ENCODE results near the gene SDCBP2. TPM values are rescaled to one million over a fixed set of nuclear protein-coding genes. Genes with fewer than 3 reads are reported as not detected.
A peak's percentile ranks its signal among the peaks of the same experiment; 100 is the strongest.

Gene SDCBP2
- total and polyA plus RNA-seq, 2 of the 8 experiments (the other 6 are each of a cell fraction or from before 2014, with no cell fraction given) = 4.2 to 6.7 TPM

GRCh38 chr20:1332749-1333300 is 3.9 kb upstream of the SDCBP2 start:
- H3K18ac ChIP-seq (ENCODE audit: extremely low read depth, low read length) = no peak overlapping the region
- H2BK20ac ChIP-seq (ENCODE audit: low read length) = no peak overlapping the region
- FAIRE-seq (no peak), DNase-seq (ENCODE audit: low read depth in 1 of 2, low spot score in 2 of 2) (peak in 1 of 2 experiments; percentile 17)
- H4K8ac ChIP-seq (ENCODE audit: extremely low read depth, insufficient read depth, low read length) = no peak overlapping the region
- H4K20me1 ChIP-seq (replicated peaks in 1 of 2; ENCODE audit: control insufficient read depth in 1 of 2, insufficient read depth in 2 of 2, low read length in 2 of 2) = peaks cover 9 to 34% of the 10 kb centered on the region in 2 experiments
- no peak overlapping the region for H3K4me3 ChIP-seq (ENCODE audit: extremely low read depth in 1 of 4, insufficient read depth in 2 of 4, low read depth in 3 of 4, low read length in 4 of 4)
- peaks cover 0 to 2% (median 0%) of the 10 kb centered on the region in 4 experiments; a peak in 3 of 7 replicates for H3K4me1 ChIP-seq (replicated peaks in 1 of 4; ENCODE audit: control insufficient read depth in 3 of 4, insufficient read depth in 4 of 4, low read length in 3 of 4)
- no peak overlapping the region for H3K9ac ChIP-seq (replicated peaks in 1 of 4; ENCODE audit: extremely low read depth in 1 of 4, low read depth in 3 of 4, low read length in 3 of 4)
- no peak overlapping the region for H4K5ac ChIP-seq (ENCODE audit: insufficient read length, low read depth, low read length)
- H3K36me3 ChIP-seq (ENCODE audit: control insufficient read depth in 2 of 4, insufficient read depth in 4 of 4, low read length in 3 of 4) = peaks cover 0 to 3% (median 1%) of the 10 kb centered on the region in 4 experiments; a peak in 1 of 8 replicates
- no peak overlapping the region for H4K91ac ChIP-seq (replicated peaks; ENCODE audit: insufficient read length, low read length)
- H3K23me2 ChIP-seq (ENCODE audit: low read depth, low read length) = no peaks in the 10 kb centered on the region
- no peak overlapping the region for H2BK5ac ChIP-seq (ENCODE audit: low read depth, low read length)
- H3K79me1 ChIP-seq (ENCODE audit: low read depth, low read length) = peaks cover 24% of the 10 kb centered on the region
- no peak overlapping the region for H2BK12ac ChIP-seq (ENCODE audit: low read depth, low read length)
- H3K14ac ChIP-seq (ENCODE audit: insufficient read length) = no peak overlapping the region
- no peak overlapping the region for H2AK5ac ChIP-seq (ENCODE audit: low read depth, low read length)
- no peak overlapping the region for H3K23ac ChIP-seq (ENCODE audit: insufficient read length)
- H3K56ac ChIP-seq (replicated peaks; ENCODE audit: insufficient read length, low read depth, low read length) = no peak overlapping the region
- no peaks in the 10 kb centered on the region for H3K9me3 ChIP-seq (ENCODE audit: insufficient read depth in 2 of 2, low read depth in 1 of 2, low read length in 1 of 2)
- 91% methylated on average over 2 of the region's 2 CpGs; no CpG with 5 or more reads in 1 of the 2 experiments for WGBS, 2 experiments (ENCODE audit: extremely low coverage in 1 of 2, insufficient coverage in 1 of 2, insufficient read length in 1 of 2, insufficient replicate concordance in 2 of 2, low coverage in 1 of 2, low lambda C conversion rate in 2 of 2, missing lambda C conversion rate in 1 of 2)
- H2AFZ ChIP-seq (ENCODE audit: low read length) = no peak overlapping the region
- H2BK120ac ChIP-seq (replicated peaks; ENCODE audit: low read depth, low read length) = no peak overlapping the region
- H3K79me2 ChIP-seq (ENCODE audit: control insufficient read depth in 1 of 2, insufficient read depth in 2 of 2, low read length in 2 of 2) = peaks cover 5 to 28% of the 10 kb centered on the region in 2 experiments; a peak in 3 of 4 replicates
- H3K27me3 ChIP-seq (replicated peaks in 1 of 4; ENCODE audit: control insufficient read depth in 3 of 4, extremely low read depth in 1 of 4, insufficient read depth in 3 of 4, low read length in 3 of 4) = no peaks in the 10 kb centered on the region
- POLR2A ChIA-PET (ENCODE audit: partially characterized antibody) = interaction anchor here (0.9 to 2.1 kb wide), 4 partner anchors 9 to 157 kb away, joined by 3 to 7 read pairs (median 5); no protein-coding TSS in a partner anchor
- TF ChIP-seq KDM5A (IDR thresholded peaks at IDR 0.05; ENCODE audit: low read length) (no peak), SP2 (IDR thresholded peaks at IDR 0.05; ENCODE audit: low read length) (no peak), CBX5 (IDR thresholded peaks at IDR 0.05; ENCODE audit: low read depth, low read length) (no peak)
- H3K4ac ChIP-seq (replicated peaks; ENCODE audit: insufficient read length, low read depth, low read length) = no peak overlapping the region
- no peak overlapping the region for H2BK15ac ChIP-seq (ENCODE audit: low read length)
- H3K4me2 ChIP-seq (ENCODE audit: insufficient read depth in 1 of 2, low read depth in 2 of 2, low read length in 2 of 2) = no peak overlapping the region
- CTCF ChIA-PET (ENCODE audit: partially characterized antibody) = interaction anchor here (0.9 to 2.3 kb wide), 4 partner anchors 10 to 103 kb away, joined by 3 to 13 read pairs (median 5); no protein-coding TSS in a partner anchor
- H3K27ac ChIP-seq (ENCODE audit: low read depth, low read length) = no peak overlapping the region

Data from H1 (cell line).